ENCODE results near the gene KLHDC8B. TPM values are rescaled to one million over a fixed set of nuclear protein-coding genes. Genes with fewer than 3 reads are reported as not detected.

The KLHDC8B gene
- total and polyA plus RNA-seq, 11 donors, result 66.3 to 138 (median 112) TPM

GRCh38 chr3:49173116-49173791, 1.9 kb downstream of the KLHDC8B start:
- H3K36me3 ChIP-seq, result peaks cover 0 to 40% (median 27%) of the 10 kb centered on the region in 9 donors
- no peaks in the 10 kb centered on the region for H3K27me3 ChIP-seq
- ATAC-seq (peak; percentile 43 to 74 (median 58)), DNase-seq (peak; percentile 80 to 88 (median 84))
- no peaks in the 10 kb centered on the region for H3K9me3 ChIP-seq
- intact Hi-C loops (cut with DNase I), result loop anchor here (2.0 to 10.0 kb wide), 14 partner anchors 34 to 276 kb away; partner anchors contain the start of genes C3orf62 (in 7 of the 10), USP4 (in 3 of the 10) and LAMB2 (in 2 of the 10)
- peaks cover 13 to 72% (median 55%) of the 10 kb centered on the region in 12 donors for H3K4me1 ChIP-seq
- H3K27ac ChIP-seq, result peak overlapping the region; percentile 79 to 99 (median 96)
- peak overlapping the region in 11 of 12 donors; percentile 58 to 98 (median 92) for H3K4me3 ChIP-seq
- 0 to 15% (median 5%) methylated on average over 3 of the region's 3 CpGs for WGBS, 4 donors
- no peak for TF ChIP-seq POLR2A (IDR thresholded peaks at IDR 0.05)
- no peak for TF ChIP-seq CTCF (IDR thresholded peaks at IDR 0.05)

GRCh38 chr3:49173792-49174170, 2.4 kb downstream of the KLHDC8B start:
- Histone ChIP-seq H3K4me1 (peaks cover 16 to 77% (median 58%) of the 10 kb centered on the region in 12 donors), H3K4me3 (peak overlapping the region in 11 of 12 donors; percentile 58 to 98 (median 92)), H3K27ac (peak overlapping the region in 11 of 12 donors; percentile 79 to 99 (median 97)), H3K27me3 (no peaks in the 10 kb centered on the region), H3K9me3 (no peaks in the 10 kb centered on the region), H3K36me3 (peaks cover 0 to 45% (median 27%) of the 10 kb centered on the region in 9 donors)
- DNase-seq, result peak in 4 of 5 donors; percentile 64 to 73 (median 68)
- ATAC-seq, result peak; percentile 16 to 53 (median 42)
- 9 to 13% (median 10%) methylated on average over 4 of the region's 4 CpGs for WGBS, 4 donors
- no peak for TF ChIP-seq CTCF (IDR thresholded peaks at IDR 0.05)
- TF ChIP-seq POLR2A (IDR thresholded peaks at IDR 0.05), result no peak
- intact Hi-C loops (cut with DNase I), result loop anchor here (2.0 to 10.0 kb wide), 14 partner anchors 34 to 275 kb away; partner anchors contain the start of genes C3orf62 (in 7 of the 10), USP4 (in 3 of the 10) and LAMB2 (in 2 of the 10)

- TF ChIP-seq CTCF (IDR thresholded peaks at IDR 0.05) (no peak), POLR2A (IDR thresholded peaks at IDR 0.05) (no peak)
Measured at GRCh38 chr3:49174397-49174985, 3.1 kb downstream of the KLHDC8B start.

More at GRCh38 chr3:49174397-49174985, 3.1 kb downstream of the KLHDC8B start:
- Histone ChIP-seq H3K36me3 (peaks cover 0 to 46% (median 27%) of the 10 kb centered on the region in 9 donors), H3K9me3 (no peaks in the 10 kb centered on the region), H3K27me3 (no peaks in the 10 kb centered on the region), H3K4me1 (peaks cover 16 to 84% (median 58%) of the 10 kb centered on the region in 12 donors), H3K4me3 (peak overlapping the region in 7 of 12 donors; percentile 91 to 98 (median 95)), H3K27ac (peak overlapping the region in 11 of 12 donors; percentile 79 to 99 (median 97))
- ATAC-seq (no peak), DNase-seq (no peak)
- WGBS, 4 donors, result 73 to 86% (median 80%) methylated on average over 2 to 9 of the region's 9 CpGs
- intact Hi-C loops (cut with DNase I), result loop anchor here (5.0 to 10.0 kb wide), 10 partner anchors 33 to 273 kb away; partner anchors contain the start of genes C3orf62 (in 6 of the 10), LAMB2 (in 2 of the 10) and USP4 (in 2 of the 10)

All from heart left ventricle (tissue), 16 donors.